Measurements from ENCODE around the gene NTM.

- no peak for TF ChIP-seq CTCF (IDR thresholded peaks at IDR 0.05)
- no peak for TF ChIP-seq POLR2A (IDR thresholded peaks at IDR 0.05)
Measured at GRCh38 chr11:131663405-131664200, 293.2 kb downstream of the NTM start.

Data from esophagus squamous epithelium (tissue), 4 donors.